Ovary (tissue), 9 donors: ENCODE measurements around the gene INTS6. TPM values are rescaled to one million over a fixed set of nuclear protein-coding genes. Genes with fewer than 3 reads are reported as not detected.

Experiments
- DNase-seq, 5 donors: peaks; one replicate each; pipeline ENCODE4 v3.0.0-alpha.2; 2019 to 2020
- H3K27ac ChIP-seq, 2 donors: fragments of 200-600 bp; one replicate each; pipeline versions ENCODE4 v1.5.1 to v1.8.0; 2019 to 2022
- H3K27me3 ChIP-seq: fragments of 200-600 bp; one replicate; pipeline ENCODE4 v1.8.0; 2022
- H3K36me3 ChIP-seq: fragments of 200-600 bp; sonication (generic); one replicate; pipeline ENCODE4 v1.5.1; 2019
- H3K4me1 ChIP-seq: one replicate; pipeline ENCODE4 v1.8.1; 2013; ENCODE audit warnings: mild to moderate bottlenecking, moderate library complexity; ENCODE audit not compliant: insufficient read depth
- H3K4me3 ChIP-seq: fragments of 200-600 bp; sonication (generic); one replicate; pipeline ENCODE4 v1.5.1; 2017
- H3K9me3 ChIP-seq, 2 donors: fragments of 200-600 bp in 1 of 2; sonication (generic) in 1 of 2; one replicate each; pipeline versions ENCODE4 v1.5.1 to v1.8.1; 2013 to 2019; ENCODE audit warnings: mild to moderate bottlenecking in 1 of 2, moderate library complexity in 1 of 2
- CTCF ChIP-seq, 3 donors: fragments of 450-650 bp in 2 of 3; fragments of 200-600 bp in 1 of 3; IDR thresholded peaks; one replicate each; pipeline versions ENCODE4 v1.5.1 to v1.8.0; 2016 to 2022; ENCODE audit warnings: antibody characterized with exemption in 3 of 3, mild to moderate bottlenecking in 1 of 3
- EP300 ChIP-seq: sonication (generic); formaldehyde crosslinking; IDR thresholded peaks from one replicate; pipeline ENCODE4 v1.6.1; 2017; ENCODE audit warnings: antibody characterized with exemption
- POLR2A ChIP-seq: fragments of 450-650 bp; IDR thresholded peaks from one replicate; pipeline ENCODE4 v1.6.1; 2017; ENCODE audit warnings: antibody characterized with exemption, mild to moderate bottlenecking, moderate library complexity
- WGBS, 3 donors: extraction: QIAGEN DNeasy Blood & Tissue Kit in 1 of 3; methylation state at CpG; one replicate each; pipeline versions ENCODE4 v1.1.5 to v1.1.7; 2013 to 2017; 5-methylcytosine and 5-hydroxymethylcytosine counted together
- intact Hi-C, 4 donors: fragments of 100-400 bp; cut with DNase I; formaldehyde crosslinking; loops; one replicate each; pipeline versions ENCODE4 v1.11.0 to v1.15.1; 2022 to 2023
- polyA plus RNA-seq, 2 donors: library from polyadenylated mRNA; stranded (reverse); fragments of 200-250 nt in 1 of 2; fragments of 350-450 nt in 1 of 2; fragmentation: Illumina TruSeq in 1 of 2; extraction: RNeasy Lipid Tissue Mini Kit (QIAGEN cat#74804) in 1 of 2; gene quantifications; one replicate each; pipeline ENCODE4 v1.2.3, GENCODE V29; 2013 to 2014
- total RNA-seq, 7 donors: library from RNA; depleted of rRNA in 2 of 7; stranded (reverse); fragments of >200 nt in 2 of 7; fragmentation: NEBNext Ultra II Directional in 3 of 7; extraction: Animal tissue kit (Norgen Biotek cat#: 25700) in 3 of 7; gene quantifications; one replicate each; pipeline versions ENCODE4 v1.1.0 to v1.2.4, GENCODE V29; 2016 to 2023
- donor health status: DM: no; HTN: no; CAD: no; lungs with moderate emphysema.
- donor health status: DM: no; HTN: no; CAD: no.
- donor health status: Bipolar disorder and iron deficiency.
- donor health status: DM: yes; HTN: yes; CAD: no.
- donor health status: DM: no; HTN: no; CAD: no.
- donor health status: DM: yes; HTN: yes; CAD: no.

The INTS6 gene
- total and polyA plus RNA-seq, 9 donors, result 11.2 to 38.9 (median 29.2) TPM

- intact Hi-C loops, result no loop called here
- 57 to 64% (median 57%) methylated on average over 2 of the region's 2 CpGs for WGBS, 3 donors
- H3K27me3 ChIP-seq, result no peaks in the 10 kb centered on the region
These were observed 35.4 kb upstream of the INTS6 start for GRCh38 chr13:51488212-51488611.

GRCh38 chr13:51481656-51482055 is 28.8 kb upstream of the INTS6 start:
- TF ChIP-seq POLR2A (no peak), CTCF (IDR thresholded peaks at IDR 0.05) (no peak), EP300 (no peak)
- H3K4me3 ChIP-seq, result no peak overlapping the region
- H3K36me3 ChIP-seq, result no peaks in the 10 kb centered on the region
- H3K9me3 ChIP-seq, result no peaks in the 10 kb centered on the region
- 66 to 71% (median 70%) methylated on average over 1 of the region's 1 CpG for WGBS, 3 donors
- no peak for DNase-seq
- no peaks in the 10 kb centered on the region for H3K27me3 ChIP-seq
- H3K4me1 ChIP-seq, result no peaks in the 10 kb centered on the region
- H3K27ac ChIP-seq, result no peak overlapping the region
- intact Hi-C loops, result no loop called here

More at GRCh38 chr13:51488212-51488611, 35.4 kb upstream of the INTS6 start:
- no peak overlapping the region for H3K4me3 ChIP-seq
- DNase-seq, result no peak
- H3K36me3 ChIP-seq, result no peaks in the 10 kb centered on the region
- no peak overlapping the region for H3K27ac ChIP-seq
- H3K9me3 ChIP-seq, result no peaks in the 10 kb centered on the region
- TF ChIP-seq CTCF (IDR thresholded peaks at IDR 0.05) (no peak), POLR2A (no peak), EP300 (no peak)
- H3K4me1 ChIP-seq, result no peaks in the 10 kb centered on the region

GRCh38 chr13:51479199-51479523 is 26.3 kb upstream of the INTS6 start:
- intact Hi-C loops, result no loop called here
- Histone ChIP-seq H3K4me1 (no peaks in the 10 kb centered on the region), H3K4me3 (no peak overlapping the region), H3K9me3 (no peaks in the 10 kb centered on the region), H3K27me3 (no peaks in the 10 kb centered on the region), H3K36me3 (no peaks in the 10 kb centered on the region), H3K27ac (no peak overlapping the region)
- 56 to 66% (median 65%) methylated on average over 2 of the region's 2 CpGs for WGBS, 3 donors
- TF ChIP-seq POLR2A (no peak), EP300 (no peak), CTCF (IDR thresholded peaks at IDR 0.05) (no peak)
- no peak for DNase-seq

GRCh38 chr13:51478418-51479198 is 25.8 kb upstream of the INTS6 start:
- Histone ChIP-seq H3K36me3 (no peaks in the 10 kb centered on the region), H3K9me3 (no peaks in the 10 kb centered on the region), H3K4me3 (no peak overlapping the region), H3K27ac (no peak overlapping the region), H3K4me1 (no peaks in the 10 kb centered on the region), H3K27me3 (no peaks in the 10 kb centered on the region)
- DNase-seq, result no peak
- 48 to 70% (median 51%) methylated on average over 8 of the region's 8 CpGs for WGBS, 3 donors
- intact Hi-C loops, result no loop called here
- TF ChIP-seq CTCF (IDR thresholded peaks at IDR 0.05) (no peak), POLR2A (no peak), EP300 (no peak)
